B cell (primary cell): Measurements from ENCODE around the gene CTDSP2. TPM values are rescaled to one million over a fixed set of nuclear protein-coding genes. Genes with fewer than 3 reads are reported as not detected.
A peak's percentile ranks its signal among the peaks of the same experiment; 100 is the strongest.

Source experiments
- ATAC-seq: fragments of 200-7000 bp; cut with Tn5 transposase; one replicate; pipeline ENCODE4 v1.10.0; 2021; ENCODE audit warnings: low read depth, mild to moderate bottlenecking, moderate number of reproducible peaks, moderate library complexity
- CTCF ChIA-PET: fragments of 350-600 bp; sonication (Branson Sonifier 250); formaldehyde crosslinking; loops from one replicate; lab custom pipeline; 2021; ENCODE audit warnings: antibody characterized with exemption, inconsistent platforms; lab: Charles Lee
- POLR2A ChIA-PET: fragments of 350-600 bp; sonication (Branson Sonifier 250); formaldehyde crosslinking; loops from one replicate; lab custom pipeline; 2021; ENCODE audit warnings: antibody characterized with exemption; lab: Charles Lee
- DNase-seq: peaks from one replicate; pipeline ENCODE4 v3.0.0; 2013
- H2AFZ ChIP-seq: 2 replicates; pipeline ENCODE4 v1.6.1; 2012; ENCODE audit warnings: mild to moderate bottlenecking, low read depth, low read length; ENCODE audit not compliant: insufficient read depth, poor library complexity, severe bottlenecking
- H3K27ac ChIP-seq, 2 donors: 1 replicate in 1 of 2; 2 replicates in 1 of 2; pipeline ENCODE4 v1.5.1; 2012 to 2013; ENCODE audit warnings: low read length in 2 of 2, mild to moderate bottlenecking in 2 of 2, moderate library complexity in 1 of 2
- H3K27me3 ChIP-seq, 4 experiments: fragments of 200-600 bp in 1 of 4; sonication (generic) in 1 of 4; replicated peaks in 1 of 4; 1 replicate in 2 of 4; 2 replicates in 2 of 4; pipeline versions ENCODE4 v1.6.1 to v1.7.0; 2013 to 2016; ENCODE audit warnings: low read length in 3 of 4, mild to moderate bottlenecking in 2 of 4, mixed read lengths in 1 of 4, moderate library complexity in 1 of 4; ENCODE audit not compliant: insufficient read depth in 4 of 4, control insufficient read depth in 3 of 4; ENCODE audit errors: control extremely low read depth in 1 of 4
- H3K36me3 ChIP-seq, 2 experiments: replicated peaks in 1 of 2; 1 replicate in 1 of 2; 2 replicates in 1 of 2; pipeline versions ENCODE4 v1.6.1 to v1.7.1; 2013; ENCODE audit warnings: low read length in 1 of 2; ENCODE audit not compliant: insufficient read depth in 2 of 2, control insufficient read depth in 1 of 2; ENCODE audit errors: control extremely low read depth in 1 of 2, extremely low read depth in 1 of 2
- H3K4me1 ChIP-seq, 2 donors: fragments of 200-600 bp in 1 of 2; sonication (generic) in 1 of 2; 1 replicate in 1 of 2; 2 replicates in 1 of 2; pipeline versions ENCODE4 v1.5.1 to v1.6.1; 2013 to 2017; ENCODE audit warnings: low read length in 2 of 2; ENCODE audit not compliant: control insufficient read depth in 2 of 2, insufficient read depth in 2 of 2
- H3K4me2 ChIP-seq: replicated peaks from 2 replicates; pipeline ENCODE3; 2012; ENCODE audit warnings: mild to moderate bottlenecking, low read depth, low read length; ENCODE audit not compliant: poor library complexity, severe bottlenecking
- H3K4me3 ChIP-seq, 5 experiments: fragments of 200-600 bp in 1 of 5; sonication (generic) in 1 of 5; 1 replicate in 3 of 5; 2 replicates in 2 of 5; pipeline versions ENCODE4 v1.5.1 to v1.7.0; 2011 to 2016; ENCODE audit warnings: low read length in 4 of 5, mild to moderate bottlenecking in 4 of 5, low read depth in 2 of 5, control low read depth in 1 of 5, moderate library complexity in 1 of 5; ENCODE audit not compliant: insufficient read depth in 1 of 5; ENCODE audit errors: control extremely low read depth in 1 of 5, extremely low read depth in 1 of 5
- H3K79me2 ChIP-seq: fragments of 200-600 bp; sonication (generic); one replicate; pipeline ENCODE4 v1.6.0; 2016; ENCODE audit warnings: low read length; ENCODE audit not compliant: control insufficient read depth, insufficient read depth
- H3K9ac ChIP-seq: fragments of 200-600 bp; sonication (generic); 2 replicates; pipeline ENCODE4 v1.6.1; 2017; ENCODE audit warnings: mild to moderate bottlenecking, low read length, moderate library complexity
- H3K9me3 ChIP-seq, 3 donors: one replicate each; pipeline versions ENCODE4 v1.6.1 to v1.7.1; 2013; ENCODE audit warnings: low read length in 2 of 3; ENCODE audit not compliant: control insufficient read depth in 2 of 3, insufficient read depth in 1 of 3; ENCODE audit errors: control extremely low read depth in 1 of 3
- H4K20me1 ChIP-seq: 2 replicates; pipeline ENCODE4 v1.6.0; 2012; ENCODE audit warnings: mild to moderate bottlenecking, low read length; ENCODE audit not compliant: insufficient read depth, control insufficient read depth, poor library complexity, severe bottlenecking
- H3K27ac Mint-ChIP-seq: one replicate; pipeline ENCODE4 v1.8.0; 2021; ENCODE audit warnings: mixed read lengths
- H3K27me3 Mint-ChIP-seq: one replicate; pipeline ENCODE4 v1.8.0; 2021; ENCODE audit warnings: mixed read lengths
- H3K4me1 Mint-ChIP-seq: one replicate; pipeline ENCODE4 v1.8.0; 2021; ENCODE audit warnings: mixed read lengths
- H3K4me3 Mint-ChIP-seq: one replicate; pipeline ENCODE4 v1.8.0; 2021; ENCODE audit warnings: mixed read lengths
- H3K9me3 Mint-ChIP-seq: one replicate; pipeline ENCODE4 v1.8.0; 2022; ENCODE audit warnings: mixed read lengths; ENCODE audit not compliant: insufficient read depth
- EZH2 ChIP-seq: IDR thresholded peaks from 2 replicates; pipeline ENCODE4 v1.6.1; 2012; ENCODE audit warnings: borderline replicate concordance, low read depth, mild to moderate bottlenecking, moderate library complexity, low read length; ENCODE audit not compliant: insufficient read depth, poor library complexity, severe bottlenecking
- WGBS: methylation state at CpG from one replicate; pipeline ENCODE4 v1.1.5; 2013; ENCODE audit warnings: missing lambda C conversion rate; ENCODE audit not compliant: insufficient coverage; 5-methylcytosine and 5-hydroxymethylcytosine counted together
- intact Hi-C: fragments of 100-400 bp; cut with micrococcal nuclease; formaldehyde crosslinking; loops from one replicate; pipeline ENCODE4 v1.10.0; 2022
- polyA plus RNA-seq: library from polyadenylated mRNA; depleted of rRNA; stranded (reverse); fragments of >200 nt; gene quantifications from 2 replicates; pipeline ENCODE4 v1.2.3, GENCODE V29; 2012
- total RNA-seq, 2 donors: library from RNA; stranded (reverse); fragments of 120-200 nt in 1 of 2; gene quantifications; 1 replicate in 1 of 2; 2 replicates in 1 of 2; pipeline versions ENCODE4 v1.2.3 to v1.2.4, GENCODE V29; 2013 to 2022
- TF ChIP-seq, protein P1 (sequence below): fragments of 200-600 bp; IDR thresholded peaks from one replicate; pipeline ENCODE4 v1.8.0; 2022; ENCODE audit warnings: antibody characterized with exemption, mild to moderate bottlenecking

The CTDSP2 gene
- total and polyA plus RNA-seq, 2 donors (not counting 1 experiment from before 2014, with no cell fraction given) = 99.1 to 209 TPM

DNA sequence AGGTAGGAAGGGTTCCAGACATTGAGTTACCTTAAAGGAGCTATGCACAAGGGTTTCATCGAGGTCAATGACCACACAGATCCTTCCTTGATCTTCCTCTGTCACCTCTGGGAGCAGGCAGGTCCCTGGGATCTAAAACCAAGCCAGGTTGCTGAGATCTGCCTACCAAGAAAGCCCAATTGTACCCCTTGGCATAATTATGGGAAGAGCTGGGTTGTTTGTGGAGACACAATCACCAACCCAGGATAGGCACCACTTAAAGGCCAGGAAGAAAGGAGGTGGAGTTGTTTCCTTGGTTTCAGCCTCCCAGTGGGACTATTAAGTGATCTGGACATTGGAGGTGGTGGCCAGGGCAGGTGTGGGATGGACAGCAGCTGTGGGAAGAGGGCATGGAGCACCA is 19.6 kb downstream of the CTDSP2 start:
- WGBS = no CpG with 5 or more reads among the region's 1 CpG
- Histone ChIP-seq H3K9me3 (no peaks in the 10 kb centered on the region), H2AFZ (no peak overlapping the region), H3K27ac (peak overlapping the region in 1 of 2 donors; percentile 32), H3K4me2 (no peak overlapping the region), H3K79me2 (peaks cover 60% of the 10 kb centered on the region), H4K20me1 (peaks cover 93% of the 10 kb centered on the region), H3K36me3 (peaks cover 4 to 80% of the 10 kb centered on the region in 2 experiments), H3K4me3 (no peak overlapping the region), H3K9ac (no peak overlapping the region), H3K27me3 (no peaks in the 10 kb centered on the region), H3K4me1 (peaks cover 10 to 12% of the 10 kb centered on the region in 2 donors)
- CTCF ChIA-PET = interaction anchor here (1.2 to 1.6 kb wide), 3 partner anchors 9 to 78 kb away, joined by 3 to 5 read pairs (median 4); partner anchors contain the start of gene AVIL
- no peaks in the 10 kb centered on the region for H3K9me3 Mint-ChIP-seq
- no peak overlapping the region for H3K4me3 Mint-ChIP-seq
- no peak overlapping the region for H3K27ac Mint-ChIP-seq
- TF ChIP-seq, protein P1, sequence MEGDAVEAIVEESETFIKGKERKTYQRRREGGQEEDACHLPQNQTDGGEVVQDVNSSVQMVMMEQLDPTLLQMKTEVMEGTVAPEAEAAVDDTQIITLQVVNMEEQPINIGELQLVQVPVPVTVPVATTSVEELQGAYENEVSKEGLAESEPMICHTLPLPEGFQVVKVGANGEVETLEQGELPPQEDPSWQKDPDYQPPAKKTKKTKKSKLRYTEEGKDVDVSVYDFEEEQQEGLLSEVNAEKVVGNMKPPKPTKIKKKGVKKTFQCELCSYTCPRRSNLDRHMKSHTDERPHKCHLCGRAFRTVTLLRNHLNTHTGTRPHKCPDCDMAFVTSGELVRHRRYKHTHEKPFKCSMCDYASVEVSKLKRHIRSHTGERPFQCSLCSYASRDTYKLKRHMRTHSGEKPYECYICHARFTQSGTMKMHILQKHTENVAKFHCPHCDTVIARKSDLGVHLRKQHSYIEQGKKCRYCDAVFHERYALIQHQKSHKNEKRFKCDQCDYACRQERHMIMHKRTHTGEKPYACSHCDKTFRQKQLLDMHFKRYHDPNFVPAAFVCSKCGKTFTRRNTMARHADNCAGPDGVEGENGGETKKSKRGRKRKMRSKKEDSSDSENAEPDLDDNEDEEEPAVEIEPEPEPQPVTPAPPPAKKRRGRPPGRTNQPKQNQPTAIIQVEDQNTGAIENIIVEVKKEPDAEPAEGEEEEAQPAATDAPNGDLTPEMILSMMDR = no peak
- TF ChIP-seq EZH2 = no peak
- intact Hi-C loops = no loop called here
- peaks cover 15% of the 10 kb centered on the region for H3K4me1 Mint-ChIP-seq
- DNase-seq (no peak), ATAC-seq (no peak)
- no peaks in the 10 kb centered on the region for H3K27me3 Mint-ChIP-seq
- POLR2A ChIA-PET = no interaction called here

DNA sequence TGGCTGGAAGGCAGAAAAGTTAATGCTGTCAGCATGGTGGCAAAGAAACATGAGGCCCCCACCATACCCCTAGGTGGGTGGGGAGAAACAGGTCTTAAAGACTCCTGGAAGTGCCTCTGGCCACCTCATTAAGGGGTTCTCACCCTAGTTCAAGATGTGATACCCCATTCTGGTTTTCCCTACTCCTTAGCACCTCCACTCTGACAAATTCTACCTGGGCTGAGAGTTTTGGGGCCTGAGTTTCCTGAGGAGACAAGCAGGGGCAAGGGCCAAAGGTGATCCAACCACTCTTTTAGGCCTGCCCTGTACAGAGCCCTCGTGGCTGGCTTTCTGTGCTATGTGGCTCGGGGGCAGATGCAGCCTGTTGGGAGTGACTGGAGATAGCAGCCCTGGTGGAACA is 20.1 kb downstream of the CTDSP2 start:
- ATAC-seq (no peak), DNase-seq (no peak)
- Histone ChIP-seq H3K4me3 (no peak overlapping the region), H2AFZ (no peak overlapping the region), H4K20me1 (peaks cover 88% of the 10 kb centered on the region), H3K4me2 (no peak overlapping the region), H3K9me3 (no peaks in the 10 kb centered on the region), H3K36me3 (peaks cover 4 to 85% of the 10 kb centered on the region in 2 experiments), H3K27ac (peak overlapping the region in 1 of 2 donors; percentile 32), H3K79me2 (peaks cover 54% of the 10 kb centered on the region), H3K9ac (no peak overlapping the region), H3K4me1 (peaks cover 4 to 7% of the 10 kb centered on the region in 2 donors), H3K27me3 (no peaks in the 10 kb centered on the region)
- ChIA-PET CTCF (interaction anchor here (1.2 to 1.6 kb wide), 2 partner anchors 23 to 73 kb away, joined by 3 to 4 read pairs; no protein-coding TSS in a partner anchor), POLR2A (no interaction called here)
- Mint-ChIP-seq H3K4me1 (peaks cover 10% of the 10 kb centered on the region), H3K4me3 (no peak overlapping the region), H3K27ac (no peak overlapping the region), H3K9me3 (no peaks in the 10 kb centered on the region), H3K27me3 (no peaks in the 10 kb centered on the region)
- TF ChIP-seq, protein P1 = no peak
- no peak for TF ChIP-seq EZH2
- WGBS = 100% methylated on average over 2 of the region's 2 CpGs
- intact Hi-C loops = no loop called here
